ENCODE results near the gene ARFIP2.

- TF ChIP-seq, protein P1, sequence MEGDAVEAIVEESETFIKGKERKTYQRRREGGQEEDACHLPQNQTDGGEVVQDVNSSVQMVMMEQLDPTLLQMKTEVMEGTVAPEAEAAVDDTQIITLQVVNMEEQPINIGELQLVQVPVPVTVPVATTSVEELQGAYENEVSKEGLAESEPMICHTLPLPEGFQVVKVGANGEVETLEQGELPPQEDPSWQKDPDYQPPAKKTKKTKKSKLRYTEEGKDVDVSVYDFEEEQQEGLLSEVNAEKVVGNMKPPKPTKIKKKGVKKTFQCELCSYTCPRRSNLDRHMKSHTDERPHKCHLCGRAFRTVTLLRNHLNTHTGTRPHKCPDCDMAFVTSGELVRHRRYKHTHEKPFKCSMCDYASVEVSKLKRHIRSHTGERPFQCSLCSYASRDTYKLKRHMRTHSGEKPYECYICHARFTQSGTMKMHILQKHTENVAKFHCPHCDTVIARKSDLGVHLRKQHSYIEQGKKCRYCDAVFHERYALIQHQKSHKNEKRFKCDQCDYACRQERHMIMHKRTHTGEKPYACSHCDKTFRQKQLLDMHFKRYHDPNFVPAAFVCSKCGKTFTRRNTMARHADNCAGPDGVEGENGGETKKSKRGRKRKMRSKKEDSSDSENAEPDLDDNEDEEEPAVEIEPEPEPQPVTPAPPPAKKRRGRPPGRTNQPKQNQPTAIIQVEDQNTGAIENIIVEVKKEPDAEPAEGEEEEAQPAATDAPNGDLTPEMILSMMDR (conservative IDR thresholded peaks at IDR 0.05) = no peak
- no peak for TF ChIP-seq EZH2 (IDR thresholded peaks at IDR 0.05; ENCODE audit: low read depth)
Measured at GRCh38 chr11:6474413-6474792, 6.7 kb downstream of the ARFIP2 start.

All from PC-9 (cell line).